ENCODE data around the gene CPSF4L. TPM values are rescaled to one million over a fixed set of nuclear protein-coding genes. Genes with fewer than 3 reads are reported as not detected.
A peak's percentile ranks its signal among the peaks of the same experiment; 100 is the strongest.

Gene CPSF4L
- total and polyA plus RNA-seq, 2 of the 13 experiments (the other 11 are each of a cell fraction or from before 2014, with no cell fraction given): 0.73 to 1.6 TPM

- TF ChIP-seq CENPT (CRISPR knock-in tag; IDR thresholded peaks at IDR 0.05; ENCODE audit: low read depth): peak; percentile 38; the same call in 1 of the 2 replicates
- no peak; the same call in 1 of the 2 replicates for TF ChIP-seq ZNF30 (CRISPR knock-in tag; IDR thresholded peaks at IDR 0.05)
- TF ChIP-seq KDM3A (CRISPR knock-in tag; IDR thresholded peaks at IDR 0.05; ENCODE audit: low read depth): no peak
- peak; percentile 74; the same call in 1 of the 2 replicates for TF ChIP-seq ZNF746 (CRISPR knock-in tag; IDR thresholded peaks at IDR 0.05)
- 0 out of 2 replicates have a peak, but pooled peaks have one; percentile 49 for TF ChIP-seq ZNF160 (CRISPR knock-in tag; IDR thresholded peaks at IDR 0.05)
- TF ChIP-seq REXO4 (CRISPR knock-in tag; IDR thresholded peaks at IDR 0.05; ENCODE audit: borderline replicate concordance): 0 out of 2 replicates have a peak, but pooled peaks have one; percentile 56
- no peak for TF ChIP-seq ZNF597 (CRISPR knock-in tag; IDR thresholded peaks at IDR 0.05)
- TF ChIP-seq TFDP1 (CRISPR knock-in tag; IDR thresholded peaks at IDR 0.05; ENCODE audit: borderline replicate concordance): peak; percentile 35
- TF ChIP-seq, protein P1, sequence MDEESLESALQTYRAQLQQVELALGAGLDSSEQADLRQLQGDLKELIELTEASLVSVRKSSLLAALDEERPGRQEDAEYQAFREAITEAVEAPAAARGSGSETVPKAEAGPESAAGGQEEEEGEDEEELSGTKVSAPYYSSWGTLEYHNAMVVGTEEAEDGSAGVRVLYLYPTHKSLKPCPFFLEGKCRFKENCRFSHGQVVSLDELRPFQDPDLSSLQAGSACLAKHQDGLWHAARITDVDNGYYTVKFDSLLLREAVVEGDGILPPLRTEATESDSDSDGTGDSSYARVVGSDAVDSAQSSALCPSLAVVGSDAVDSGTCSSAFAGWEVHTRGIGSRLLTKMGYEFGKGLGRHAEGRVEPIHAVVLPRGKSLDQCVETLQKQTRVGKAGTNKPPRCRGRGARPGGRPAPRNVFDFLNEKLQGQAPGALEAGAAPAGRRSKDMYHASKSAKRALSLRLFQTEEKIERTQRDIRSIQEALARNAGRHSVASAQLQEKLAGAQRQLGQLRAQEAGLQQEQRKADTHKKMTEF (CRISPR knock-in tag; IDR thresholded peaks at IDR 0.05): peak; percentile 96
- peak; percentile 44; the same call in 1 of the 2 replicates for TF ChIP-seq ZNF441 (CRISPR knock-in tag; IDR thresholded peaks at IDR 0.05; ENCODE audit: borderline replicate concordance)
- peak; percentile 98 for TF ChIP-seq ZBTB7A (CRISPR knock-in tag; IDR thresholded peaks at IDR 0.05)
- peak; percentile 26; the same call in 1 of the 2 replicates for TF ChIP-seq ZBTB8A (CRISPR knock-in tag; IDR thresholded peaks at IDR 0.05; ENCODE audit: borderline replicate concordance, low read depth)
- TF ChIP-seq, protein P2, sequence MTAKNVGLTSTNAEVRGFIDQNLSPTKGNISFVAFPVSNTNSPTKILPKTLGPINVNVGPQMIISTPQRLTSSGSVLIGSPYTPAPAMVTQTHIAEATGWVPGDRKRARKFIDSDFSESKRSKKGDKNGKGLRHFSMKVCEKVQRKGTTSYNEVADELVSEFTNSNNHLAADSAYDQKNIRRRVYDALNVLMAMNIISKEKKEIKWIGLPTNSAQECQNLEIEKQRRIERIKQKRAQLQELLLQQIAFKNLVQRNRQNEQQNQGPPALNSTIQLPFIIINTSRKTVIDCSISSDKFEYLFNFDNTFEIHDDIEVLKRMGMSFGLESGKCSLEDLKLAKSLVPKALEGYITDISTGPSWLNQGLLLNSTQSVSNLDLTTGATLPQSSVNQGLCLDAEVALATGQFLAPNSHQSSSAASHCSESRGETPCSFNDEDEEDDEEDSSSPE (CRISPR knock-in tag; IDR thresholded peaks at IDR 0.05): peak; percentile 85
- TF ChIP-seq SP5 (CRISPR knock-in tag; IDR thresholded peaks at IDR 0.05; ENCODE audit: borderline replicate concordance, low read depth): peak; percentile 81
- TF ChIP-seq RELA (CRISPR knock-in tag; IDR thresholded peaks at IDR 0.05): no peak
- peak; percentile 71 for TF ChIP-seq STAG1 (CRISPR knock-in tag; IDR thresholded peaks at IDR 0.05)
- peak; percentile 90 for TF ChIP-seq JARID2 (CRISPR knock-in tag; IDR thresholded peaks at IDR 0.05; ENCODE audit: insufficient replicate concordance)
- TF ChIP-seq JUN (CRISPR knock-in tag; IDR thresholded peaks at IDR 0.05): 0 out of 2 replicates have a peak, but pooled peaks have one; percentile 75
- TF ChIP-seq, protein P3, sequence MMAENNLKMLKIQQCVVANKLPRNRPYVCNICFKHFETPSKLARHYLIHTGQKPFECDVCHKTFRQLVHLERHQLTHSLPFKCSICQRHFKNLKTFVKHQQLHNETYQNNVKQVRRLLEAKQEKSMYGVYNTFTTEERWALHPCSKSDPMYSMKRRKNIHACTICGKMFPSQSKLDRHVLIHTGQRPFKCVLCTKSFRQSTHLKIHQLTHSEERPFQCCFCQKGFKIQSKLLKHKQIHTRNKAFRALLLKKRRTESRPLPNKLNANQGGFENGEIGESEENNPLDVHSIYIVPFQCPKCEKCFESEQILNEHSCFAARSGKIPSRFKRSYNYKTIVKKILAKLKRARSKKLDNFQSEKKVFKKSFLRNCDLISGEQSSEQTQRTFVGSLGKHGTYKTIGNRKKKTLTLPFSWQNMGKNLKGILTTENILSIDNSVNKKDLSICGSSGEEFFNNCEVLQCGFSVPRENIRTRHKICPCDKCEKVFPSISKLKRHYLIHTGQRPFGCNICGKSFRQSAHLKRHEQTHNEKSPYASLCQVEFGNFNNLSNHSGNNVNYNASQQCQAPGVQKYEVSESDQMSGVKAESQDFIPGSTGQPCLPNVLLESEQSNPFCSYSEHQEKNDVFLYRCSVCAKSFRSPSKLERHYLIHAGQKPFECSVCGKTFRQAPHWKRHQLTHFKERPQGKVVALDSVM (CRISPR knock-in tag; IDR thresholded peaks at IDR 0.05): peak; percentile 50; the same call in 1 of the 2 replicates
- peak; percentile 57 for TF ChIP-seq IKZF4 (CRISPR knock-in tag; IDR thresholded peaks at IDR 0.05; ENCODE audit: borderline replicate concordance, low read depth, not compliant biosample characterization)
- TF ChIP-seq POLR2G (IDR thresholded peaks at IDR 0.05; ENCODE audit: low read depth, low read length): peak; percentile 78
- no peak for TF ChIP-seq ZNF841 (CRISPR knock-in tag; IDR thresholded peaks at IDR 0.05; ENCODE audit: borderline replicate concordance)
- TF ChIP-seq SMARCC2 (IDR thresholded peaks at IDR 0.05): no peak
These were observed 434 bp upstream of the CPSF4L start (continued) for GRCh38 chr17:73261952-73262675.

Measured in HepG2 (cell line).